Ovary (tissue), 9 donors: Measurements from ENCODE around the gene CLEC4A. TPM values are rescaled to one million over a fixed set of nuclear protein-coding genes. Genes with fewer than 3 reads are reported as not detected.
A peak's percentile ranks its signal among the peaks of the same experiment; 100 is the strongest.
"Not testable (repeated sequence)": the region's sequence is repeated elsewhere in the genome, so short reads cannot be mapped to it uniquely, and the experiment has no call there.

ENCODE experiments used
- DNase-seq, 5 donors: peaks; one replicate each; pipeline ENCODE4 v3.0.0-alpha.2; 2019 to 2020
- H3K27ac ChIP-seq, 2 donors: fragments of 200-600 bp; one replicate each; pipeline versions ENCODE4 v1.5.1 to v1.8.0; 2019 to 2022
- H3K27me3 ChIP-seq: fragments of 200-600 bp; one replicate; pipeline ENCODE4 v1.8.0; 2022
- H3K36me3 ChIP-seq: fragments of 200-600 bp; sonication (generic); one replicate; pipeline ENCODE4 v1.5.1; 2019
- H3K4me1 ChIP-seq: one replicate; pipeline ENCODE4 v1.8.1; 2013; ENCODE audit warnings: mild to moderate bottlenecking, moderate library complexity; ENCODE audit not compliant: insufficient read depth
- H3K4me3 ChIP-seq: fragments of 200-600 bp; sonication (generic); one replicate; pipeline ENCODE4 v1.5.1; 2017
- H3K9me3 ChIP-seq, 2 donors: fragments of 200-600 bp in 1 of 2; sonication (generic) in 1 of 2; one replicate each; pipeline versions ENCODE4 v1.5.1 to v1.8.1; 2013 to 2019; ENCODE audit warnings: mild to moderate bottlenecking in 1 of 2, moderate library complexity in 1 of 2
- EP300 ChIP-seq: sonication (generic); formaldehyde crosslinking; IDR thresholded peaks from one replicate; pipeline ENCODE4 v1.6.1; 2017; ENCODE audit warnings: antibody characterized with exemption
- POLR2A ChIP-seq: fragments of 450-650 bp; IDR thresholded peaks from one replicate; pipeline ENCODE4 v1.6.1; 2017; ENCODE audit warnings: antibody characterized with exemption, mild to moderate bottlenecking, moderate library complexity
- WGBS, 3 donors: extraction: QIAGEN DNeasy Blood & Tissue Kit in 1 of 3; methylation state at CpG; one replicate each; pipeline versions ENCODE4 v1.1.5 to v1.1.7; 2013 to 2017; 5-methylcytosine and 5-hydroxymethylcytosine counted together
- intact Hi-C, 4 donors: fragments of 100-400 bp; cut with DNase I; formaldehyde crosslinking; loops; one replicate each; pipeline versions ENCODE4 v1.11.0 to v1.15.1; 2022 to 2023
- polyA plus RNA-seq, 2 donors: library from polyadenylated mRNA; stranded (reverse); fragments of 200-250 nt in 1 of 2; fragments of 350-450 nt in 1 of 2; fragmentation: Illumina TruSeq in 1 of 2; extraction: RNeasy Lipid Tissue Mini Kit (QIAGEN cat#74804) in 1 of 2; gene quantifications; one replicate each; pipeline ENCODE4 v1.2.3, GENCODE V29; 2013 to 2014
- total RNA-seq, 7 donors: library from RNA; depleted of rRNA in 2 of 7; stranded (reverse); fragments of >200 nt in 2 of 7; fragmentation: NEBNext Ultra II Directional in 3 of 7; extraction: Animal tissue kit (Norgen Biotek cat#: 25700) in 3 of 7; gene quantifications; one replicate each; pipeline versions ENCODE4 v1.1.0 to v1.2.4, GENCODE V29; 2016 to 2023
- TF ChIP-seq, protein P1 (sequence below), 3 donors: fragments of 450-650 bp in 2 of 3; fragments of 200-600 bp in 1 of 3; IDR thresholded peaks; one replicate each; pipeline versions ENCODE4 v1.5.1 to v1.8.0; 2016 to 2022; ENCODE audit warnings: antibody characterized with exemption in 3 of 3, mild to moderate bottlenecking in 1 of 3
- donor health status: DM: no; HTN: no; CAD: no; lungs with moderate emphysema.
- donor health status: DM: no; HTN: no; CAD: no.
- donor health status: Bipolar disorder and iron deficiency.
- donor health status: DM: yes; HTN: yes; CAD: no.
- donor health status: DM: no; HTN: no; CAD: no.
- donor health status: DM: yes; HTN: yes; CAD: no.

The CLEC4A gene
- total and polyA plus RNA-seq, 9 donors = 0.96 to 3.6 (median 1.8) TPM; not detected in 1

DNA sequence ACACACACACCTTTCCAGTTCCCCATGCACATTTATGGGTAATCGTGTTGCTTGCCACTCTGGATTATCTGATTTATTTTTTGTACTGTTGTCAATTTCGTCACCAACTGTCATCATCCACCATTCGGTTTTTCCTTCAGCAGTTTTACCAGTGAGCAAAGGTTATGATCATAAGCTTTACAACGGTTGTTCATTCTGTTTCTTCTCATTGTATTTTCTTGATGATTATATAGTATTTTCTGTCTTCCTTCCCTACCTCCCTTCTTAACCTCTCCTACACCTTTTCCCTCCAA lies 40.7 kb upstream of the CLEC4A start:
- no peaks in the 10 kb centered on the region for H3K9me3 ChIP-seq
- DNase-seq = no peak
- 0 to 5% (median 3%) methylated on average over 4 of the region's 4 CpGs for WGBS, 3 donors
- intact Hi-C loops = no loop called here
- peaks cover 9% of the 10 kb centered on the region for H3K4me1 ChIP-seq
- H3K27me3 ChIP-seq = no peaks in the 10 kb centered on the region
- peak overlapping the region; percentile 96 for H3K4me3 ChIP-seq
- TF ChIP-seq POLR2A (no peak), EP300 (no peak)
- TF ChIP-seq, protein P1, sequence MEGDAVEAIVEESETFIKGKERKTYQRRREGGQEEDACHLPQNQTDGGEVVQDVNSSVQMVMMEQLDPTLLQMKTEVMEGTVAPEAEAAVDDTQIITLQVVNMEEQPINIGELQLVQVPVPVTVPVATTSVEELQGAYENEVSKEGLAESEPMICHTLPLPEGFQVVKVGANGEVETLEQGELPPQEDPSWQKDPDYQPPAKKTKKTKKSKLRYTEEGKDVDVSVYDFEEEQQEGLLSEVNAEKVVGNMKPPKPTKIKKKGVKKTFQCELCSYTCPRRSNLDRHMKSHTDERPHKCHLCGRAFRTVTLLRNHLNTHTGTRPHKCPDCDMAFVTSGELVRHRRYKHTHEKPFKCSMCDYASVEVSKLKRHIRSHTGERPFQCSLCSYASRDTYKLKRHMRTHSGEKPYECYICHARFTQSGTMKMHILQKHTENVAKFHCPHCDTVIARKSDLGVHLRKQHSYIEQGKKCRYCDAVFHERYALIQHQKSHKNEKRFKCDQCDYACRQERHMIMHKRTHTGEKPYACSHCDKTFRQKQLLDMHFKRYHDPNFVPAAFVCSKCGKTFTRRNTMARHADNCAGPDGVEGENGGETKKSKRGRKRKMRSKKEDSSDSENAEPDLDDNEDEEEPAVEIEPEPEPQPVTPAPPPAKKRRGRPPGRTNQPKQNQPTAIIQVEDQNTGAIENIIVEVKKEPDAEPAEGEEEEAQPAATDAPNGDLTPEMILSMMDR (IDR thresholded peaks at IDR 0.05) = no peak
- no peaks in the 10 kb centered on the region for H3K36me3 ChIP-seq
- peak overlapping the region in 1 of 2 donors; percentile 92 for H3K27ac ChIP-seq

DNA sequence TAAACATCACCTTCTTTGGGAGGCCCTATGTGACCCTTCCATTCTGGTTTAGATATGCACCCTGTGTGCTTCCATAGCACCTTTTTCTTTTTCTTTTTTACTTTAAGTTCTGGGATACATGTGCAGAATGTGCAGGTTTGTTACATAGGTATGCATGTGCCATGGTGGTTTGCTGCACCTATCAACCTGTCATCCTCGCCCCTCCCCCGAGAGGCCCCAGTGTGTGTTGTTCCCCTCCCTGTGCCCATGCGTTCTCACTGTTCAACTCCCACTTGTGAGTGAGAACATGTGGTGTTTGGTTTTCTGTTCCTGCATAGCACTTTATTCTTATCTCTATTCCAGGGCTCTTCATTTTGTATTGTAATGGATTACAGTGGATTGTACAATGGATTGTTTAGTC lies 39.1 kb upstream of the CLEC4A start:
- DNase-seq, H3K4me1 ChIP-seq, H3K27me3 ChIP-seq, H3K4me3 ChIP-seq, intact Hi-C loops, H3K36me3 ChIP-seq, H3K9me3 ChIP-seq, H3K27ac ChIP-seq: not testable (repeated sequence)
- WGBS, 3 donors = 32 to 40% (median 39%) methylated on average over 3 of the region's 3 CpGs

DNA sequence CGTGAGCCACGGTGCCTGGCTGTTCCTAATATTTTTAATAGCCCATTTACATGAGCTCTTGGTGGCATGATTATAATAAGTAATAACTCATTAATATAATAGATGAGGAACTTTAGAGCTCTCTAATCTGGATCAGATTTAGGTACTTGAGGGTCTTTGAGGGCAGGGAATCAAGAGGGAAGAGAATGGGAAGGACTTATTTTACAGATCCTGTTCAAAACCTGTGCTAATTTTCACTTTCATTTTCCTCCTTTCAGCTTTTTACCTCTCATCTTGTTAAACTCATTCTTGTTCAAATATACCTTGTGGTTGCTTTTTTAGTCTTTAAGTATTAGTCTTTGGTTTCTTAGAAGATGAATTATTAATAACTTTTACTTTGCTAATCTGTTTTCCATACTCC lies 35.8 kb upstream of the CLEC4A start:
- no peaks in the 10 kb centered on the region for H3K9me3 ChIP-seq
- WGBS, 3 donors = 85 to 92% (median 91%) methylated on average over 2 of the region's 2 CpGs
- TF ChIP-seq, protein P1 (IDR thresholded peaks at IDR 0.05) = no peak
- TF ChIP-seq EP300 (no peak), POLR2A (no peak)
- peaks cover 9% of the 10 kb centered on the region for H3K4me1 ChIP-seq
- H3K4me3 ChIP-seq = no peak overlapping the region
- no peak overlapping the region for H3K27ac ChIP-seq
- DNase-seq = no peak
- intact Hi-C loops = no loop called here
- H3K27me3 ChIP-seq = no peaks in the 10 kb centered on the region
- H3K36me3 ChIP-seq = no peaks in the 10 kb centered on the region

DNA sequence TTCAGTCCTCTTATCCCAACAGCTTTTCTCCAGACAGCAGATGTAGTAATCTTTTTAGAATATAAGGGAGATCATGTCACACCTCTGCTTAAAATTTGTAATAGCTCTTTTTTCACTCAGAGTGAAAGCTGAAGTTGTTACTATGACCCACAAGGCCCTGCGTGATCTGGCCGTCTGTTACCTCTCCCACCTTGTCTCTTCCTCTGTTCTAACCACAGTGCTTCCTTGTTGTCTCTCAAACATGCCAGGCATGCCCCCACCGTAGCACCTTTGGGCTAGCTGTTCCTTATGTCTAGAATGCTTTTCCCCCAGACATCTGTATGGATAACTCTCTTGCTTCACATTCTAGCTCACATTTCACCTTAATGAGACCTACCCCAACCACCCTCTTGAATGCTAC lies 34.8 kb upstream of the CLEC4A start:
- H3K27ac ChIP-seq = no peak overlapping the region
- WGBS, 3 donors = 76 to 84% (median 83%) methylated on average over 3 of the region's 3 CpGs

DNA sequence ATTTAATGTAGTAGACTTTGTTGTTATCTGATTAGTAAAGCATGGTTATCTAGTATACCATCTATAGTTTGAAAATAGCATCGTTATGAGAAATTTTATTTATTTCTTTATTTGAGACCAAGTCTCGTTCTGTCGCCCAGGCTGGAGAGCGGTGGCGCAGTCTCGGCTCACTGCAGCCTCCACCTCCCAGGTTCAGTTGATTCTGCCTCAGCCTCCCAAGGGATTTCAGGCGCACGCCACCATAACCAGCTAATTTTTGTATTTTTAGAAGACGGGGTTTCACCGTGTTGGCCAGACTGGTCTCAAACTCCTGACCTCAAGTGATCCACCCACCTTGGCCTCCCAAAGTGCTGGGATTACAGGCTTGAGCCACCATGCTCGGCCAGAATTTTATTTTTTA lies 34.1 kb upstream of the CLEC4A start:
- H3K4me3 ChIP-seq, H3K27me3 ChIP-seq, H3K9me3 ChIP-seq, H3K27ac ChIP-seq, H3K4me1 ChIP-seq, DNase-seq, H3K36me3 ChIP-seq, intact Hi-C loops: not testable (repeated sequence)
- 89 to 93% (median 92%) methylated on average over 11 of the region's 11 CpGs for WGBS, 3 donors

More for the DNA sequence above, 34.8 kb upstream of the CLEC4A start:
- TF ChIP-seq EP300 (no peak), POLR2A (no peak)
- TF ChIP-seq, protein P1 (IDR thresholded peaks at IDR 0.05) = no peak
- H3K4me1 ChIP-seq = peaks cover 6% of the 10 kb centered on the region
- H3K27me3 ChIP-seq = no peaks in the 10 kb centered on the region
- no peaks in the 10 kb centered on the region for H3K9me3 ChIP-seq
- intact Hi-C loops = no loop called here
- no peaks in the 10 kb centered on the region for H3K36me3 ChIP-seq
- DNase-seq = no peak
- no peak overlapping the region for H3K4me3 ChIP-seq

DNA sequence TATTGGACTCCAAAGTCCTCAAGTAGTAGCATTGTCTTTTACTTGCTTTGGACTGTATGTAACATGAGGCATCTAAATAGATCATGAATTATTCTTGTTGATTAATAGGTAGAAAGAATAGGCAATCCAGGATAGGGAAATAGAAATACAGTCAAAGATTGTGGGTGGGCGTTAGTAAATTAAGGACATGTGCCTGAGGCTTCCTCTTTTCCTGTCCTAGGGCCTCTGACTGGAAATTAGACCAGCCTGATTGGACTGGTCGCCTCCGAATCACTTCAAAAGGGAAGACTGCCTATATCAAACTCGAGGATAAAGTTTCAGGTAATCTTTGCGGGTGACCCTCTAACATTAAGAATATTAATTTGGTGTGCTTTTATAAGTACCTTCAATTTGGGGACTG lies 33.7 kb upstream of the CLEC4A start:
- H3K9me3 ChIP-seq = no peaks in the 10 kb centered on the region
- no peak overlapping the region for H3K27ac ChIP-seq
- WGBS, 3 donors = 91 to 92% (median 92%) methylated on average over 5 of the region's 5 CpGs
- H3K36me3 ChIP-seq = no peaks in the 10 kb centered on the region
- intact Hi-C loops = no loop called here
- no peak for DNase-seq
- H3K4me3 ChIP-seq = no peak overlapping the region
- peaks cover 2% of the 10 kb centered on the region for H3K4me1 ChIP-seq
- TF ChIP-seq POLR2A (no peak), EP300 (no peak)
- TF ChIP-seq, protein P1 (IDR thresholded peaks at IDR 0.05) = no peak
- no peaks in the 10 kb centered on the region for H3K27me3 ChIP-seq
